GM12878 (cell line): ENCODE measurements around the gene ARHGEF10L.

ENCODE experiments used
- BRCA1 ChIP-seq: IDR thresholded peaks from 2 replicates; pipeline ENCODE4 v1.6.1; 2011; ENCODE audit warnings: low read depth, low read length, improper control_type of control experiment
- CTCF ChIP-seq, 3 experiments: IDR thresholded peaks in 2 of 3; conservative IDR thresholded peaks in 1 of 3; 2 replicates each; pipeline ENCODE4 v1.5.1; 2011; ENCODE audit warnings: low read depth in 3 of 3, low read length in 3 of 3, mild to moderate bottlenecking in 3 of 3, control low read depth in 2 of 3, moderate library complexity in 2 of 3, inconsistent platforms in 1 of 3, mixed read lengths in 1 of 3; ENCODE audit not compliant: control insufficient read depth in 2 of 3, insufficient read depth in 1 of 3; ENCODE audit errors: extremely low read depth in 1 of 3
- ELK1 ChIP-seq: IDR thresholded peaks from 2 replicates; pipeline ENCODE4 v1.6.1; 2012; ENCODE audit warnings: low read depth, low read length, improper control_type of control experiment
- FOXM1 ChIP-seq: IDR thresholded peaks from 2 replicates; pipeline ENCODE4 v1.6.1; 2012; ENCODE audit warnings: low read depth, mild to moderate bottlenecking, inconsistent platforms, low read length, moderate library complexity
- MAX ChIP-seq: IDR thresholded peaks from 2 replicates; pipeline ENCODE4 v1.6.1; 2012; ENCODE audit warnings: low read depth, low read length, improper control_type of control experiment
- NKRF ChIP-seq: fragments of 450-650 bp; conservative IDR thresholded peaks from 2 replicates; pipeline ENCODE4 v1.6.1; 2017; ENCODE audit warnings: mild to moderate bottlenecking, moderate library complexity
- POLR2A ChIP-seq: IDR thresholded peaks from 2 replicates; pipeline ENCODE4 v1.6.1; 2011; ENCODE audit warnings: low read depth, mild to moderate bottlenecking, low read length
- POLR2AphosphoS5 ChIP-seq: IDR thresholded peaks from 2 replicates; pipeline ENCODE4 v1.6.1; 2011; ENCODE audit warnings: mild to moderate bottlenecking, low read length, inconsistent platforms
- REST ChIP-seq: IDR thresholded peaks from 2 replicates; pipeline ENCODE4 v1.6.1; 2012; ENCODE audit warnings: mild to moderate bottlenecking, low read depth, low read length
- USF1 ChIP-seq: IDR thresholded peaks from 2 replicates; pipeline ENCODE4 v1.6.1; 2011; ENCODE audit warnings: borderline replicate concordance, low read depth, mild to moderate bottlenecking, moderate library complexity, mixed read lengths, low read length; ENCODE audit not compliant: insufficient read depth; ENCODE audit errors: extremely low read length
- ZBTB33 ChIP-seq: fragments of 450-650 bp; IDR thresholded peaks from 2 replicates; pipeline ENCODE4 v1.6.1; 2017; ENCODE audit warnings: mild to moderate bottlenecking

- TF ChIP-seq FOXM1 (no peak), MAX (no peak), ZBTB33 (no peak), CTCF (IDR thresholded peaks at IDR 0.05 in 2 of 3, conservative IDR thresholded peaks at IDR 0.05 in 1 of 3; ENCODE audit: control insufficient read depth in 2 of 3, extremely low read depth in 1 of 3, insufficient read depth in 1 of 3, low read depth in 3 of 3, low read length in 3 of 3) (no peak), POLR2AphosphoS5 (no peak), POLR2A (no peak), NKRF (no peak), USF1 (no peak), BRCA1 (no peak), REST (no peak), ELK1 (no peak)
Measured at GRCh38 chr1:17586172-17586964, 46.9 kb downstream of the ARHGEF10L start.
